Testis (tissue), 3 donors: ENCODE results near the gene COL7A1. TPM values are rescaled to one million over a fixed set of nuclear protein-coding genes. Genes with fewer than 3 reads are reported as not detected.

Experiments
- DNase-seq: peaks from one replicate; pipeline ENCODE4 v3.0.0-alpha.2; 2019
- H3K27ac ChIP-seq, 2 donors: fragments of 200-600 bp; sonication (generic); one replicate each; pipeline ENCODE4 v1.5.1; 2019
- H3K27me3 ChIP-seq: fragments of 200-600 bp; sonication (generic); one replicate; pipeline ENCODE4 v1.5.1; 2019
- H3K36me3 ChIP-seq: fragments of 200-600 bp; sonication (generic); one replicate; pipeline ENCODE4 v1.5.1; 2017; ENCODE audit warnings: low read depth; ENCODE audit errors: missing control alignments
- H3K4me1 ChIP-seq: fragments of 200-600 bp; sonication (generic); one replicate; pipeline ENCODE4 v1.5.1; 2019
- H3K4me3 ChIP-seq, 2 donors: fragments of 200-600 bp; sonication (generic); one replicate each; pipeline ENCODE4 v1.5.1; 2017 to 2019
- H3K9me3 ChIP-seq: fragments of 200-600 bp; sonication (generic); one replicate; pipeline ENCODE4 v1.5.1; 2017
- CTCF ChIP-seq, 3 experiments: fragments of 450-650 bp in 2 of 3; fragments of 200-600 bp in 1 of 3; sonication (generic) in 1 of 3; IDR thresholded peaks; one replicate each; pipeline ENCODE4 v1.5.1; 2016 to 2019; ENCODE audit warnings: antibody characterized with exemption in 3 of 3, mild to moderate bottlenecking in 2 of 3, moderate library complexity in 1 of 3
- POLR2A ChIP-seq: fragments of 450-650 bp; IDR thresholded peaks from one replicate; pipeline ENCODE4 v1.6.1; 2017; ENCODE audit warnings: antibody characterized with exemption, mild to moderate bottlenecking, moderate library complexity
- WGBS, 2 donors: methylation state at CpG; one replicate each; pipeline ENCODE4 v1.1.5; 2018; 5-methylcytosine and 5-hydroxymethylcytosine counted together
- intact Hi-C: fragments of 100-400 bp; cut with DNase I; formaldehyde crosslinking; loops from one replicate; pipeline ENCODE4 v1.15.1; 2023; ENCODE audit warnings: low total_unique reads
- polyA plus RNA-seq: library from polyadenylated mRNA; stranded (reverse); fragments of 350-450 nt; fragmentation: Illumina TruSeq; extraction: RNeasy Lipid Tissue Mini Kit (QIAGEN cat#74804); gene quantifications from one replicate; pipeline ENCODE4 v1.2.3, GENCODE V29; 2014; ENCODE audit warnings: low read depth, low replicate concordance; ENCODE audit not compliant: insufficient read depth
- total RNA-seq, 2 donors: library from RNA; depleted of rRNA; stranded (reverse); fragments of >200 nt; gene quantifications; one replicate each; pipeline ENCODE4 v1.2.3, GENCODE V29; 2016

The COL7A1 gene
- total and polyA plus RNA-seq, 3 donors from 2014 or later, result 19.9 to 39.1 (median 34.1) TPM

GRCh38 chr3:48628277-48629017, 33.3 kb upstream of the COL7A1 start:
- no peaks in the 10 kb centered on the region for H3K36me3 ChIP-seq
- no peak for DNase-seq
- 75 to 81% methylated on average over 13 of the region's 13 CpGs for WGBS, 2 donors

GRCh38 chr3:48625600-48625999, 30.5 kb upstream of the COL7A1 start:
- H3K27ac ChIP-seq, result no peak overlapping the region
- no peaks in the 10 kb centered on the region for H3K27me3 ChIP-seq
- TF ChIP-seq CTCF (IDR thresholded peaks at IDR 0.05) (no peak), POLR2A (no peak)
- no peak overlapping the region for H3K4me3 ChIP-seq
- no peaks in the 10 kb centered on the region for H3K36me3 ChIP-seq
- no peaks in the 10 kb centered on the region for H3K9me3 ChIP-seq
- H3K4me1 ChIP-seq, result no peaks in the 10 kb centered on the region
- 88 to 90% methylated on average over 6 of the region's 6 CpGs for WGBS, 2 donors
- no peak for DNase-seq
- intact Hi-C loops, result no loop called here

More at GRCh38 chr3:48628277-48629017, 33.3 kb upstream of the COL7A1 start:
- Histone ChIP-seq H3K4me1 (no peaks in the 10 kb centered on the region), H3K9me3 (no peaks in the 10 kb centered on the region), H3K27ac (no peak overlapping the region), H3K27me3 (no peaks in the 10 kb centered on the region), H3K4me3 (no peak overlapping the region)
- TF ChIP-seq POLR2A (no peak), CTCF (IDR thresholded peaks at IDR 0.05) (no peak)
- intact Hi-C loops, result no loop called here

- no peaks in the 10 kb centered on the region for H3K36me3 ChIP-seq
Measured at GRCh38 chr3:48624767-48625166, 29.6 kb upstream of the COL7A1 start.

GRCh38 chr3:48623851-48624547, 28.9 kb upstream of the COL7A1 start:
- intact Hi-C loops, result no loop called here
- WGBS, 2 donors, result 87 to 89% methylated on average over 5 to 6 of the region's 6 CpGs
- Histone ChIP-seq H3K27me3 (no peaks in the 10 kb centered on the region), H3K36me3 (no peaks in the 10 kb centered on the region), H3K4me1 (no peaks in the 10 kb centered on the region), H3K27ac (no peak overlapping the region), H3K9me3 (no peaks in the 10 kb centered on the region), H3K4me3 (no peak overlapping the region)
- TF ChIP-seq POLR2A (no peak), CTCF (IDR thresholded peaks at IDR 0.05) (no peak)
- no peak for DNase-seq

More at GRCh38 chr3:48624767-48625166, 29.6 kb upstream of the COL7A1 start:
- H3K9me3 ChIP-seq, result no peaks in the 10 kb centered on the region
- WGBS, 2 donors, result 92 to 94% methylated on average over 8 to 10 of the region's 10 CpGs
- H3K27ac ChIP-seq, result no peak overlapping the region
- no peaks in the 10 kb centered on the region for H3K4me1 ChIP-seq
- intact Hi-C loops, result no loop called here
- TF ChIP-seq POLR2A (no peak), CTCF (IDR thresholded peaks at IDR 0.05) (no peak)
- no peak overlapping the region for H3K4me3 ChIP-seq
- H3K27me3 ChIP-seq, result no peaks in the 10 kb centered on the region
- DNase-seq, result no peak
